Measurements from ENCODE around the gene SLC22A25.

DNA sequence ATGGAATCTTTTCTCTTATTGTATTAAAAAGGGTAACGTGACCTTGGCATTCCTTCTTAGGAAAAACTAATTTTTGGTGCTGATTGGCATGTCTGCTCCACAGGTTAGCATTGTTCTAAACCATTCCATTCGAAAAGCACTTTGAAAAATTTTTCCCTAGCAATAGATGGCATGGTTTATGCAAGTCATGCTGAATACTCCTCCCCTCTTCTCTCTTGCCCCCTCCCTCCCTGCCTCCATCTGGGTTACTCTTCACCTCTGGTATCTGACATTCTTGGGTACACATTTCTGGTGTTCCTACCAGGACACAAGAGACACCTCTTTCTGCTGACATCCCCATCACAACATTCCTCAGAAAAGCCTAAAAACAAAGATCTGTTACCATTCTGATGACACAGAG lies 1.5 kb upstream of the SLC22A25 start:
- no peak for TF ChIP-seq POLR2A (IDR thresholded peaks at IDR 0.05; ENCODE audit: extremely low read depth, insufficient read length)
- TF ChIP-seq, protein P1, sequence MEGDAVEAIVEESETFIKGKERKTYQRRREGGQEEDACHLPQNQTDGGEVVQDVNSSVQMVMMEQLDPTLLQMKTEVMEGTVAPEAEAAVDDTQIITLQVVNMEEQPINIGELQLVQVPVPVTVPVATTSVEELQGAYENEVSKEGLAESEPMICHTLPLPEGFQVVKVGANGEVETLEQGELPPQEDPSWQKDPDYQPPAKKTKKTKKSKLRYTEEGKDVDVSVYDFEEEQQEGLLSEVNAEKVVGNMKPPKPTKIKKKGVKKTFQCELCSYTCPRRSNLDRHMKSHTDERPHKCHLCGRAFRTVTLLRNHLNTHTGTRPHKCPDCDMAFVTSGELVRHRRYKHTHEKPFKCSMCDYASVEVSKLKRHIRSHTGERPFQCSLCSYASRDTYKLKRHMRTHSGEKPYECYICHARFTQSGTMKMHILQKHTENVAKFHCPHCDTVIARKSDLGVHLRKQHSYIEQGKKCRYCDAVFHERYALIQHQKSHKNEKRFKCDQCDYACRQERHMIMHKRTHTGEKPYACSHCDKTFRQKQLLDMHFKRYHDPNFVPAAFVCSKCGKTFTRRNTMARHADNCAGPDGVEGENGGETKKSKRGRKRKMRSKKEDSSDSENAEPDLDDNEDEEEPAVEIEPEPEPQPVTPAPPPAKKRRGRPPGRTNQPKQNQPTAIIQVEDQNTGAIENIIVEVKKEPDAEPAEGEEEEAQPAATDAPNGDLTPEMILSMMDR (IDR thresholded peaks at IDR 0.05; ENCODE audit: low read depth, low read length) = no peak
- TF ChIP-seq MYC (IDR thresholded peaks at IDR 0.05; ENCODE audit: low read depth, low read length) = no peak

Measured in NB4 (cell line).